ENCODE measurements around the gene DMRT2. TPM values are rescaled to one million over a fixed set of nuclear protein-coding genes. Genes with fewer than 3 reads are reported as not detected.

DMRT2 gene
- polyA plus RNA-seq (2013, experiment 1 of 4) = 0.39 TPM
- not detected for polyA plus RNA-seq (2013, experiment 2 of 4)
- polyA plus RNA-seq (2013, experiment 3 of 4) = 0.43 TPM
- polyA plus RNA-seq (2013, experiment 4 of 4) = 0.69 TPM

DNA sequence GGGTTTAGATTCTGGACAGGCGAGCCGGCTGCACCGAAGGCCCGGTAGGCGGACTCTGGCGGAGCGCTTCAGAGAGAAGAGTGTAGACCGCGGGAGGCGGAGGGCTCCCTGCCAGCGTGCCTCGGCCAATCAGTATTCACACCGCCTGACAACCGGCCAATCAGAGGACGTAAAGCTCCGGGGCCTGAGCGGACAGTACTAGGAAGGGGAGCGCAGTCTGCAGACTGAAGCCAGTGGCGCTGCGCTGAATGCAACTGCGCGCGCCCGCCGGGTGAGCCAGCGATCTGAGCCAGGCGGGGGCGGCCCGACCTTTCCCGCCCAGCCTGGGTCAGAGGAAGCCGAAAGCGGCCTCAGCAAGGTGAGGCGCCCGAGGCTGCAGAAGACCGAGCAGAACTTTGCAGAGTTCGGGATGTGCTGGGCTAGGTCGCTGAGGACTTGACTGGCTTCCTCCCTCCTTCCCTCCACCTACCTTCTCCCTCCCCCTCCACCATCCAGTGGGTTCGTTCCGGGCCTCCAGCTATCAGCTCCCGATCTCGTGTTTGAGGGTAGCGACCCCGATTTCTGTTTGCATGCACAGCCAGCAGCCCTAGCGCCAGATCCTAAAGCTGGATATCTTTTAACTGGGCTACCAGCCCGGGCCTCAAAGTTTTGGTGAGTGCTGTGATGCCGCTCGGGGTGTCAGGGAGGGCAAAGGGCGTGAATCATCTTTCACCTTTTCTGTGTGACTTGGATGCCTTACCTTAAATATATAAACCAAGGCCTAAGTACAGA is at the start of gene DMRT2:
Gene DMRT2, plus strand, starts transcription at position 233 of the 771 bp plus-strand sequence. CDS start 1,257 bp downstream, outside the sequence.
- no peaks in the 10 kb centered on the region for H3K9me3 ChIP-seq (ENCODE audit: control insufficient read depth, low read length)
- WGBS, 2 experiments = 1% methylated on average over 48 of the region's 48 CpGs
- H3K4me3 ChIP-seq (ENCODE audit: insufficient read depth, low read depth, low read length) = peak within 1 kb of the TSS; percentile 2
- peaks cover 100% of the 10 kb centered on the region for H3K27me3 ChIP-seq (ENCODE audit: control insufficient read depth, insufficient read depth, low read length, poor library complexity, severe bottlenecking)
- H3K4me1 ChIP-seq (ENCODE audit: control insufficient read depth, insufficient read depth, low read length) = peaks cover 19% of the 10 kb centered on the region
- H3K36me3 ChIP-seq (ENCODE audit: control insufficient read depth, insufficient read depth, low read length) = no peaks in the 10 kb centered on the region
- H3K27ac ChIP-seq (ENCODE audit: insufficient read depth, low read depth, low read length, poor library complexity, severe bottlenecking) = no peak within 1 kb of the TSS

- H3K27me3 ChIP-seq (ENCODE audit: control insufficient read depth, insufficient read depth, low read length, poor library complexity, severe bottlenecking) = no peaks in the 10 kb centered on the region
- no peak overlapping the region for H3K27ac ChIP-seq (ENCODE audit: insufficient read depth, low read depth, low read length, poor library complexity, severe bottlenecking)
- no peaks in the 10 kb centered on the region for H3K9me3 ChIP-seq (ENCODE audit: control insufficient read depth, low read length)
- no peak overlapping the region for H3K4me3 ChIP-seq (ENCODE audit: insufficient read depth, low read depth, low read length)
- no peaks in the 10 kb centered on the region for H3K4me1 ChIP-seq (ENCODE audit: control insufficient read depth, insufficient read depth, low read length)
- 90 to 95% methylated on average over 4 of the region's 4 CpGs for WGBS, 2 experiments
- no peaks in the 10 kb centered on the region for H3K36me3 ChIP-seq (ENCODE audit: control insufficient read depth, insufficient read depth, low read length)
Measured at GRCh38 chr9:1001838-1002237, 48.3 kb upstream of the DMRT2 start.

- WGBS, 2 experiments = 91 to 100% methylated on average over 2 of the region's 2 CpGs
- Histone ChIP-seq H3K9me3 (ENCODE audit: control insufficient read depth, low read length) (no peaks in the 10 kb centered on the region), H3K27me3 (ENCODE audit: control insufficient read depth, insufficient read depth, low read length, poor library complexity, severe bottlenecking) (peaks cover 6% of the 10 kb centered on the region), H3K4me1 (ENCODE audit: control insufficient read depth, insufficient read depth, low read length) (no peaks in the 10 kb centered on the region), H3K4me3 (ENCODE audit: insufficient read depth, low read depth, low read length) (no peak overlapping the region), H3K27ac (ENCODE audit: insufficient read depth, low read depth, low read length, poor library complexity, severe bottlenecking) (no peak overlapping the region), H3K36me3 (ENCODE audit: control insufficient read depth, insufficient read depth, low read length) (no peaks in the 10 kb centered on the region)
Measured at GRCh38 chr9:1002678-1003077, 47.5 kb upstream of the DMRT2 start.

GRCh38 chr9:1005043-1005667 is 45.0 kb upstream of the DMRT2 start:
- H3K27me3 ChIP-seq (ENCODE audit: control insufficient read depth, insufficient read depth, low read length, poor library complexity, severe bottlenecking) = peaks cover 19% of the 10 kb centered on the region
- H3K4me3 ChIP-seq (ENCODE audit: insufficient read depth, low read depth, low read length) = no peak overlapping the region
- H3K9me3 ChIP-seq (ENCODE audit: control insufficient read depth, low read length) = no peaks in the 10 kb centered on the region
- no peak overlapping the region for H3K27ac ChIP-seq (ENCODE audit: insufficient read depth, low read depth, low read length, poor library complexity, severe bottlenecking)
- no peaks in the 10 kb centered on the region for H3K4me1 ChIP-seq (ENCODE audit: control insufficient read depth, insufficient read depth, low read length)
- no peaks in the 10 kb centered on the region for H3K36me3 ChIP-seq (ENCODE audit: control insufficient read depth, insufficient read depth, low read length)
- WGBS, 2 experiments = 60 to 62% methylated on average over 10 of the region's 10 CpGs

DNA sequence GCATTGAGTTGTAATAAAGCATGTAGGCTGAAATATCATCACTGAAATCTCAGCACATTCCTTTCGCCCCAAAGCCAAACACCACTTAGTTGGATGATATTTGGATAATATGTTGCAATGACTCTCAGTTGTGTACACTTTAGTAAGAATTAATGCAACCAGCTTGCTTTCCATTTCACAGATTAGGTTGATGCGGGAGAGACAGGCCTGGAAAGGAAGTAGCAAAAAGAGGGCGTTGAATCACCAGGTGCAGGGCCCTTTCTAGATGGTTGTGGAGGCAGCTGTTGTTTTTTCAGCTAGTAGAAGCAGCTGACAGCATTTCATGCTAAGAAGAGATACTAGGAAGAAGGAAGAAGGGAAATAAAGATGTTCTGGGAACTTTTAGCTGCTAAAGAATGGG is 42.8 kb upstream of the DMRT2 start:
- H3K27ac ChIP-seq (ENCODE audit: insufficient read depth, low read depth, low read length, poor library complexity, severe bottlenecking) = no peak overlapping the region
- H3K4me3 ChIP-seq (ENCODE audit: insufficient read depth, low read depth, low read length) = no peak overlapping the region
- no peaks in the 10 kb centered on the region for H3K36me3 ChIP-seq (ENCODE audit: control insufficient read depth, insufficient read depth, low read length)
- no peaks in the 10 kb centered on the region for H3K4me1 ChIP-seq (ENCODE audit: control insufficient read depth, insufficient read depth, low read length)
- 93 to 94% methylated on average over 3 of the region's 3 CpGs for WGBS, 2 experiments
- H3K9me3 ChIP-seq (ENCODE audit: control insufficient read depth, low read length) = no peaks in the 10 kb centered on the region
- H3K27me3 ChIP-seq (ENCODE audit: control insufficient read depth, insufficient read depth, low read length, poor library complexity, severe bottlenecking) = peaks cover 19% of the 10 kb centered on the region

- 89% methylated on average over 3 of the region's 3 CpGs for WGBS, 2 experiments
- H3K36me3 ChIP-seq (ENCODE audit: control insufficient read depth, insufficient read depth, low read length) = no peaks in the 10 kb centered on the region
- no peak overlapping the region for H3K4me3 ChIP-seq (ENCODE audit: insufficient read depth, low read depth, low read length)
- peaks cover 19% of the 10 kb centered on the region for H3K27me3 ChIP-seq (ENCODE audit: control insufficient read depth, insufficient read depth, low read length, poor library complexity, severe bottlenecking)
- H3K9me3 ChIP-seq (ENCODE audit: control insufficient read depth, low read length) = no peaks in the 10 kb centered on the region
- no peaks in the 10 kb centered on the region for H3K4me1 ChIP-seq (ENCODE audit: control insufficient read depth, insufficient read depth, low read length)
- H3K27ac ChIP-seq (ENCODE audit: insufficient read depth, low read depth, low read length, poor library complexity, severe bottlenecking) = no peak overlapping the region
Measured at GRCh38 chr9:1008216-1008615, 41.9 kb upstream of the DMRT2 start.

GRCh38 chr9:1009101-1009707 is 41.0 kb upstream of the DMRT2 start:
- WGBS, 2 experiments = 18 to 19% methylated on average over 14 of the region's 14 CpGs

GRCh38 chr9:1013021-1013420 is 37.1 kb upstream of the DMRT2 start:
- H3K4me3 ChIP-seq (ENCODE audit: insufficient read depth, low read depth, low read length) = no peak overlapping the region
- no peaks in the 10 kb centered on the region for H3K9me3 ChIP-seq (ENCODE audit: control insufficient read depth, low read length)
- H3K27ac ChIP-seq (ENCODE audit: insufficient read depth, low read depth, low read length, poor library complexity, severe bottlenecking) = no peak overlapping the region
- WGBS, 2 experiments = 73 to 81% methylated on average over 5 of the region's 5 CpGs
- H3K36me3 ChIP-seq (ENCODE audit: control insufficient read depth, insufficient read depth, low read length) = no peaks in the 10 kb centered on the region
- no peaks in the 10 kb centered on the region for H3K4me1 ChIP-seq (ENCODE audit: control insufficient read depth, insufficient read depth, low read length)
- peaks cover 16% of the 10 kb centered on the region for H3K27me3 ChIP-seq (ENCODE audit: control insufficient read depth, insufficient read depth, low read length, poor library complexity, severe bottlenecking)

More at GRCh38 chr9:1009101-1009707, 41.0 kb upstream of the DMRT2 start:
- Histone ChIP-seq H3K4me1 (ENCODE audit: control insufficient read depth, insufficient read depth, low read length) (no peaks in the 10 kb centered on the region), H3K36me3 (ENCODE audit: control insufficient read depth, insufficient read depth, low read length) (no peaks in the 10 kb centered on the region), H3K4me3 (ENCODE audit: insufficient read depth, low read depth, low read length) (no peak overlapping the region), H3K27ac (ENCODE audit: insufficient read depth, low read depth, low read length, poor library complexity, severe bottlenecking) (no peak overlapping the region), H3K9me3 (ENCODE audit: control insufficient read depth, low read length) (no peaks in the 10 kb centered on the region), H3K27me3 (ENCODE audit: control insufficient read depth, insufficient read depth, low read length, poor library complexity, severe bottlenecking) (peaks cover 19% of the 10 kb centered on the region)

DNA sequence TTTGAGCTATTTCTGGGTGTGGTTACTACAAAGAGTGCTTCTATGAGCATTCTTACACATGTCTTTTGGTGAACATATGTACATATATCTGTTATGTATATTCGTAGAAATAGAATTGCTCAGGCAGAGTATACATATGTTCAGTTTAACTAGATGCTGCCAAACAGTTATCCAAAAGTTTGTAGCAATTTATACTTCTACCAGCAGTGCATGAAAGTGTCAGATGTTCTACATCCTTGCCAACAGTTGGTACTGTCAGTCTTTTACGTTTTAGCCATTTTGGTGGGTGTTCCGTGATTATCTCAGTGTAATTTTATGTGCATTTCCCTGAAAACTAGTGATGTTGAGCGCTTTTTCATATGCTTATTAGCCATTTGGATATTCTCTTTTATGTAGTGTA is 35.9 kb upstream of the DMRT2 start:
- H3K36me3 ChIP-seq (ENCODE audit: control insufficient read depth, insufficient read depth, low read length) = no peaks in the 10 kb centered on the region
- H3K27me3 ChIP-seq (ENCODE audit: control insufficient read depth, insufficient read depth, low read length, poor library complexity, severe bottlenecking) = peaks cover 7% of the 10 kb centered on the region
- no peaks in the 10 kb centered on the region for H3K4me1 ChIP-seq (ENCODE audit: control insufficient read depth, insufficient read depth, low read length)
- no peak overlapping the region for H3K4me3 ChIP-seq (ENCODE audit: insufficient read depth, low read depth, low read length)
- no peak overlapping the region for H3K27ac ChIP-seq (ENCODE audit: insufficient read depth, low read depth, low read length, poor library complexity, severe bottlenecking)
- WGBS, 2 experiments = 80 to 89% methylated on average over 3 to 4 of the region's 4 CpGs
- no peaks in the 10 kb centered on the region for H3K9me3 ChIP-seq (ENCODE audit: control insufficient read depth, low read length)

DNA sequence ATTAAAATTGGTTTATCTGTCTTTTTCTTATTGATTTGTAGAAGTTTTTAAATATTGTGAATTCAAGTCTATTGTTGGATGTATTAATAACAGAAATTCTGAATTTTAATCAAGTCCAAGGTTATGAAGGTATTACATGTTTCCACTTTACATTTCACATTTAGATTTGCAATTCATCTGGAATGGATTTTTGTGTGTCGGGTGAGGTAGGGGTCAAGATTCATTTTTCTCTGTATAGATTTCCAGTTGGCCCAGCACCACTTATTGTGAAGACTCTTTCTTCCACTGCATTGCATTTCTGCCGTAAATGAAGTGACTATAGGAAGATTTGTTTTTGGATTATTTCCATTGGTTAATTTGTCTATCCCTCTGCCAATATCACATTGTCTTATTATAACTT is 35.5 kb upstream of the DMRT2 start:
- Histone ChIP-seq H3K4me1 (ENCODE audit: control insufficient read depth, insufficient read depth, low read length) (no peaks in the 10 kb centered on the region), H3K36me3 (ENCODE audit: control insufficient read depth, insufficient read depth, low read length) (no peaks in the 10 kb centered on the region), H3K27ac (ENCODE audit: insufficient read depth, low read depth, low read length, poor library complexity, severe bottlenecking) (no peak overlapping the region), H3K9me3 (ENCODE audit: control insufficient read depth, low read length) (no peaks in the 10 kb centered on the region), H3K4me3 (ENCODE audit: insufficient read depth, low read depth, low read length) (no peak overlapping the region), H3K27me3 (ENCODE audit: control insufficient read depth, insufficient read depth, low read length, poor library complexity, severe bottlenecking) (peaks cover 8% of the 10 kb centered on the region)
- WGBS, 2 experiments = 81% methylated on average over 2 of the region's 2 CpGs; no CpG with 5 or more reads in 1 of the 2 experiments
